ENCODE data around the gene CLDN9. TPM values are rescaled to one million over a fixed set of nuclear protein-coding genes. Genes with fewer than 3 reads are reported as not detected.
"Not testable (repeated sequence)": the region's sequence is repeated elsewhere in the genome, so short reads cannot be mapped to it uniquely, and the experiment has no call there.

CLDN9 gene
- total and polyA plus RNA-seq, 2 experiments from 2014 or later = 3.5 to 8.9 TPM

DNA sequence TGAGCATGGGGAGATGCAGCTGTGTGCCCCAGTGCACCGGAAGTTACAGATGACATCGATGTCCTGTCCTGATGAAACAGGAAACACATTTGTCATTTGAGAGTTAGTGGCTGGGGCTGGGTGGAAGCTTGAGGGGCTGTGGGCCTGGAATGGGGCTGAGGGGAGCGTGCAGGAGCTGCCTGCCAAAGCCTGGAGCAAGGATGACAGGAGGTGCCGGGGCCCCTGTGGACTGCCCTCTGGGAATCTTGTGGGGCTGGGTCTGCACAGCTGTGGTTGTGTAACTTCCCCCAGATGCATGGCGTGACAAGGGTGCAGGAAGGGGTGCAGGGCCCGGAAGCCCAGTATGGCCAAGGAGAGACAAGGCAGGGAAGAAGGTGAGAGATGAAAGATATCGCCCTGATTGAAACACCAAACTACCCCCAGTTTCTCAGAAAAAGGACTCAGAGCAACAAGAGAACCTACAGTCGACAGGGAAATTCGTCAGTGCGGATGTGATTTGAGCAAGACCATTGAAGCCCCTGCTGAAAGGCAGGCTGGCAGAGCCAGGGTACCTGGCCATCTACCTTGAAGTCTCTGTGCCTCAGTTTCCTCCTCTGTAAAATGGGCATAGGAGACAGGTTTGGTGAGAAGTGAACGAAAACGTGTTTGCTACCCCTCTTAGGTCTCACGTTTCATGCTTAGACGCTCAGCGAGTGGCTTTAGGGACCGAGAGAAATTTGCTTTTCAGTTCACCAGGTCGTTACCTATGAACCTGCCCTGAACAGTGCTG lies 42.4 kb downstream of the CLDN9 start:
- 89% methylated on average over 16 of the region's 17 CpGs for WGBS (ENCODE audit: low lambda C conversion rate, missing lambda C conversion rate)
- H3K79me2 ChIP-seq = no peaks in the 10 kb centered on the region
- H2AFZ ChIP-seq = no peak overlapping the region
- peaks cover 8% of the 10 kb centered on the region for H3K27me3 ChIP-seq
- no peak overlapping the region for H3K4me2 ChIP-seq
- no peak overlapping the region for H3K4me3 ChIP-seq
- H3K9me2 ChIP-seq (replicated peaks; ENCODE audit: insufficient read depth) = no peaks in the 10 kb centered on the region
- no peak overlapping the region for H3K27ac ChIP-seq
- no peaks in the 10 kb centered on the region for H3K9me3 ChIP-seq (ENCODE audit: low read depth)
- no peak for DNase-seq (ENCODE audit: low spot score)
- TF ChIP-seq EZH2phosphoT487 (IDR thresholded peaks at IDR 0.05; ENCODE audit: low read depth, severe bottlenecking, unreplicated experiment) (no peak), EZH2 (IDR thresholded peaks at IDR 0.05; ENCODE audit: borderline replicate concordance) (no peak)
- TF ChIP-seq, protein P1, sequence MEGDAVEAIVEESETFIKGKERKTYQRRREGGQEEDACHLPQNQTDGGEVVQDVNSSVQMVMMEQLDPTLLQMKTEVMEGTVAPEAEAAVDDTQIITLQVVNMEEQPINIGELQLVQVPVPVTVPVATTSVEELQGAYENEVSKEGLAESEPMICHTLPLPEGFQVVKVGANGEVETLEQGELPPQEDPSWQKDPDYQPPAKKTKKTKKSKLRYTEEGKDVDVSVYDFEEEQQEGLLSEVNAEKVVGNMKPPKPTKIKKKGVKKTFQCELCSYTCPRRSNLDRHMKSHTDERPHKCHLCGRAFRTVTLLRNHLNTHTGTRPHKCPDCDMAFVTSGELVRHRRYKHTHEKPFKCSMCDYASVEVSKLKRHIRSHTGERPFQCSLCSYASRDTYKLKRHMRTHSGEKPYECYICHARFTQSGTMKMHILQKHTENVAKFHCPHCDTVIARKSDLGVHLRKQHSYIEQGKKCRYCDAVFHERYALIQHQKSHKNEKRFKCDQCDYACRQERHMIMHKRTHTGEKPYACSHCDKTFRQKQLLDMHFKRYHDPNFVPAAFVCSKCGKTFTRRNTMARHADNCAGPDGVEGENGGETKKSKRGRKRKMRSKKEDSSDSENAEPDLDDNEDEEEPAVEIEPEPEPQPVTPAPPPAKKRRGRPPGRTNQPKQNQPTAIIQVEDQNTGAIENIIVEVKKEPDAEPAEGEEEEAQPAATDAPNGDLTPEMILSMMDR (IDR thresholded peaks at IDR 0.05; ENCODE audit: poor library complexity) = no peak
- H3K36me3 ChIP-seq (replicated peaks; ENCODE audit: insufficient read depth, low read depth) = no peaks in the 10 kb centered on the region
- no peaks in the 10 kb centered on the region for H4K20me1 ChIP-seq (ENCODE audit: insufficient read depth, poor library complexity, severe bottlenecking)
- peaks cover 9% of the 10 kb centered on the region for H3K4me1 ChIP-seq (ENCODE audit: insufficient read depth)

DNA sequence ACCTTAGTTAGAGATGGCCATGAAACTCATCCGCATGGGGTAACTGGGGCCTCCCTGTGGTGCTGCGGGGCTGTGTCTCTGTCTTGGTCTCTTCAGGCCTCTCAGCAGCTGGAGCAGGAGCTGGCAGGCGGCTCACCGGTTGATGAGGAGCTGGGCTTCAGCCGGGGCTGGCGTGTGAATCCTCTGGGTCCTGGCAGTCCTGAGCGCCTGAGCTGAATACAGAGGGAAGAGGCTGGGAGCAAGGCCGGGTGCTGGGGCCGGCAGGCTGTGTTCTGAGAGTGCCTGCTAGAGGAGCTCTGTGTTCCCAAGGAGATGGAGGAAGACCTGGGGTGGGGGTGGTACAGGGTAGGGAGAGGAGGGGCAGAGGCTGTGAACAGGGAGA lies 43.0 kb downstream of the CLDN9 start:
- H4K20me1 ChIP-seq (ENCODE audit: insufficient read depth, poor library complexity, severe bottlenecking); H3K4me2 ChIP-seq; H3K79me2 ChIP-seq; H3K9me3 ChIP-seq (ENCODE audit: low read depth); H3K27me3 ChIP-seq; H3K4me3 ChIP-seq; H3K27ac ChIP-seq; H2AFZ ChIP-seq; H3K4me1 ChIP-seq (ENCODE audit: insufficient read depth); H3K9me2 ChIP-seq (replicated peaks; ENCODE audit: insufficient read depth); H3K36me3 ChIP-seq (replicated peaks; ENCODE audit: insufficient read depth, low read depth); DNase-seq (ENCODE audit: low spot score): not testable (repeated sequence)
- WGBS (ENCODE audit: low lambda C conversion rate, missing lambda C conversion rate) = 75% methylated on average over 9 of the region's 9 CpGs

DNA sequence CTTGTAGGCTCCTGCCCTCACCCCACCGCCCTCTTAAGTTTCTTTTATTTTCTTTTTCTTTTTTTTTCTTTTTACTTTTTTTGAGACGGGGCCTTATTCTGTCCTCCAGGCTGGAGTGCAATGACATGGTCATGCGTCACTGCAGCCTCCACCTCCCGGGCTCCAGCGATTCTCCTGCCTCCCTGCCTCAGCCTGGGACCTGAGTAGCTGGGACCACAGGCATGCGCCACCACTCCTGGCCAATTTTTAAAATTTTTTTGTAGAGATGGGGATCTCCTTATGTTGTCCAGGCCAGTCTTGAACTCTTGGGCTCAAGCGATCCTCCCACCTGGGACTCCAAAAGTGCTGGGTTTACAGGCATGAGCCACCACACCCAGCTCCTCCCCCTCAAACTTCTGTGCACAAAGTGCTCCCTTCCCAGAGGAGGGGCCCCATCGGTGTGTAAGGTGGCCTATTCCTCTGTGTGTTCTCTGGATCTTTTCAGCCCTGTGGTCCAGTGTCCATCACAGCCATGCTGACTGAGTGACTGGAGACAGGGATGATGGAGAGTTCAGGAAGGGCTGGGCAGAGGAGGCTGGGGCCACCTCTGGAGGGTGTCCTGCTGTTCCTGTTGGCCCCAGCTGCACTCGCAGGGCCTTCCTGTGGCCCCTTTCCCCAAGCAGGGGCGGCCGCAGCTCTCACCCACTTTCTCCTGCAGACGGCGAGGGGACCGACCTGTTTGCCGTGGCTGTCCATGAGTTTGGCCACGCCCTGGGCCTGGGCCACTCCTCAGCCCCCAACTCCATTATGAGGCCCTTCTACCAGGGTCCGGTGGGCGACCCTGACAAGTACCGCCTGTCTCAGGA lies 43.8 kb downstream of the CLDN9 start:
- peaks cover 9% of the 10 kb centered on the region for H3K4me1 ChIP-seq (ENCODE audit: insufficient read depth)
- 94% methylated on average over 19 of the region's 19 CpGs for WGBS (ENCODE audit: low lambda C conversion rate, missing lambda C conversion rate)
- DNase-seq (ENCODE audit: low spot score) = no peak
- no peak overlapping the region for H2AFZ ChIP-seq
- no peaks in the 10 kb centered on the region for H3K9me3 ChIP-seq (ENCODE audit: low read depth)
- no peaks in the 10 kb centered on the region for H3K79me2 ChIP-seq
- H3K4me2 ChIP-seq = no peak overlapping the region
- H3K4me3 ChIP-seq = no peak overlapping the region
- no peak overlapping the region for H3K27ac ChIP-seq
- H3K27me3 ChIP-seq = no peaks in the 10 kb centered on the region
- no peaks in the 10 kb centered on the region for H4K20me1 ChIP-seq (ENCODE audit: insufficient read depth, poor library complexity, severe bottlenecking)
- H3K9me2 ChIP-seq (replicated peaks; ENCODE audit: insufficient read depth) = no peaks in the 10 kb centered on the region
- TF ChIP-seq EZH2 (IDR thresholded peaks at IDR 0.05; ENCODE audit: borderline replicate concordance) (no peak), EZH2phosphoT487 (IDR thresholded peaks at IDR 0.05; ENCODE audit: low read depth, severe bottlenecking, unreplicated experiment) (no peak)
- TF ChIP-seq, protein P1 (IDR thresholded peaks at IDR 0.05; ENCODE audit: poor library complexity) = no peak
- no peaks in the 10 kb centered on the region for H3K36me3 ChIP-seq (replicated peaks; ENCODE audit: insufficient read depth, low read depth)
